GM12801 (cell line): Measurements from ENCODE around the gene APLNR.

Experiments used
- TF ChIP-seq, protein P1 (sequence below): IDR thresholded peaks from one replicate; pipeline ENCODE4 v1.5.1; 2011; ENCODE audit warnings: control low read depth; ENCODE audit not compliant: insufficient read length; ENCODE audit errors: extremely low read depth

APLNR gene

DNA sequence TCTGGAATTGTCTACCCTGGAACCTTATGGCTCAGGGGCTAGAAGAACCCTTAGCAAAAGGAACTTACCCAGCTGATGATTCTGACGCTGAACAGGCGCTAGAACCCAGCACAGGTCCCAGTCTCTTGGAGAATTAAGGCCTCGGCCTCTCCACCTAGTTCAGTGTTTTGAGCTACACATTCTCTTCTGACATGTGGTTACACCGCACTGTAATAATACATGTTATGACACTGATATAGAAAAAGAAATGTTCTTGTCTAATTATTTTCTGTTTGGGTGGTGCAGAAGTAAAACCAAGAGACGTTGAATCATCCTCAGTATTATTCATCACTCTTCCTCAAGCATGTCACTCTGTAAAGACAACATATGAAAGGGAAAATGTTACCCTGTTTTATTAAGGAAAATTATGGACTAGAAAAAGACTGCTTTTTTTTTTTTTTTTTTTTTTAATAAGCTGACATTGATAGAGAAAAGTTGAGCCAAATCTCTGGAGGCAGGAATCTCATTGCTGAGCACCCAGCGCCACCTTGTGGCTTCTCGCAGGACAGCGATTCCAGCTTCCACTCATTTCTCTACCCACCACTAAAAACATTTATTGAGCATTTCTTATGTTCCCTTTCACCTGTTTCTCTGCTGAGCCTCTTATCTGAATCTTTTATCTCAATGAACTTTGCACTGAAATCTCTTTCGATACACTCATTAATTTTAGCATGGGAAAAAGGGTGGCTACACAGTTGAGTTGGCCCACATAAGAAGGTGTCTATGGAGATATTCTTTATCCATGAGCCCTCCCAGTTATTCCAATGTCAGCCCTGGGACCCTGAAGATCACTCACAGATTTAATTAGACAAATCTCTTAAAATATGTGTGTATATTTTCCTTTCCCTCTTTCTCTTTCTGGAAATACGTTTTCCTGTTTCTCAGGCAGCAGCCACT, 12.6 kb upstream of the APLNR start:
- TF ChIP-seq, protein P1, sequence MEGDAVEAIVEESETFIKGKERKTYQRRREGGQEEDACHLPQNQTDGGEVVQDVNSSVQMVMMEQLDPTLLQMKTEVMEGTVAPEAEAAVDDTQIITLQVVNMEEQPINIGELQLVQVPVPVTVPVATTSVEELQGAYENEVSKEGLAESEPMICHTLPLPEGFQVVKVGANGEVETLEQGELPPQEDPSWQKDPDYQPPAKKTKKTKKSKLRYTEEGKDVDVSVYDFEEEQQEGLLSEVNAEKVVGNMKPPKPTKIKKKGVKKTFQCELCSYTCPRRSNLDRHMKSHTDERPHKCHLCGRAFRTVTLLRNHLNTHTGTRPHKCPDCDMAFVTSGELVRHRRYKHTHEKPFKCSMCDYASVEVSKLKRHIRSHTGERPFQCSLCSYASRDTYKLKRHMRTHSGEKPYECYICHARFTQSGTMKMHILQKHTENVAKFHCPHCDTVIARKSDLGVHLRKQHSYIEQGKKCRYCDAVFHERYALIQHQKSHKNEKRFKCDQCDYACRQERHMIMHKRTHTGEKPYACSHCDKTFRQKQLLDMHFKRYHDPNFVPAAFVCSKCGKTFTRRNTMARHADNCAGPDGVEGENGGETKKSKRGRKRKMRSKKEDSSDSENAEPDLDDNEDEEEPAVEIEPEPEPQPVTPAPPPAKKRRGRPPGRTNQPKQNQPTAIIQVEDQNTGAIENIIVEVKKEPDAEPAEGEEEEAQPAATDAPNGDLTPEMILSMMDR: no peak

DNA sequence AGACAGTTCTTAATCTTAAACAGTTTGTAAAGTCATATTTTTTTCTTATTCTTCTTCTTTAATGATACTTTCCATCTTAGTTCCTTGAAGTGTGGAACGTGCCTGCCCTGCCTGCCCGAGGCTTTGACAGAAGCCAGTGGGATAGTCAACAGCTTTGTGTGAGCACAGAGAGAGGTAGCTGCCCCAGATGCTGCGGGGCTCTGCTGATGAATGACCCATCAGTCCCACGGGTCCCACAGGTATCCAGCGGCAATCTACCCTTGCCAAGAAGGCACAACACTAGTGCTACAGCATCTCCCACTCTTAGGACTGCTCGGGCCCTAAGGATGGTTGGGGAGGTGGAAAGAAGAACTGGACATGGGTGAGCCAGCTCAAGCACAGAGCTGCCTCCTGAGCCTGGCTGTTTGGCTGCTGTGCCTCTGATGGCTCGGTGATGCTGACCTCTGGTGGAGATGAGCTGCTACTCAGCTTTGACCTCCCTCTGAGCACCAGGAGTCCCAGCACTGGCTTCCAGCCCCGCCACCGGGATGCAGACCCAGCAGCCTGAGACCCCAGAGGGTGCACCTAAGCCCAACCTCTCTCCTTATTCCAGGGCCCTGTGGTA, 11.8 kb upstream of the APLNR start:
- TF ChIP-seq, protein P1: no peak

DNA sequence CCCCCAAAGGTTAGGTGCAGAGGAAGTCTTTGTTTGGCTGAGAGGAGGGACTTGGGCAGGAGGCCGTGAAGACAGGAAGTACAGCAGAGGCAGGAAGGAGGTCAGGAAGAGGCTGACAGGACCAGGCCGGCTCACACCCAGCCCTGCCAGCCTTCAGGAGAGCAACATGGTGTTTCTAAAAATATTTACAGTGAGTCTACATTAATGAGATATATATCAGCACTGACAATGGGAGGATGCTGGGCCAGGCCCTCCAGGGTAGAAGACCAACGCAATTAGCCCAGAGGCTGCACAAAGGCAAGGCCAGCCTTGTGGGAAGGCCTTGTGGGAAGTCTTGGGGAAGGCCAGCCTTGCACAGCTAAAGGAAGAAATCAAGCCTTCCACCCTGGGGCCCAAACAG, 7.9 kb upstream of the APLNR start:
- TF ChIP-seq, protein P1: no peak

DNA sequence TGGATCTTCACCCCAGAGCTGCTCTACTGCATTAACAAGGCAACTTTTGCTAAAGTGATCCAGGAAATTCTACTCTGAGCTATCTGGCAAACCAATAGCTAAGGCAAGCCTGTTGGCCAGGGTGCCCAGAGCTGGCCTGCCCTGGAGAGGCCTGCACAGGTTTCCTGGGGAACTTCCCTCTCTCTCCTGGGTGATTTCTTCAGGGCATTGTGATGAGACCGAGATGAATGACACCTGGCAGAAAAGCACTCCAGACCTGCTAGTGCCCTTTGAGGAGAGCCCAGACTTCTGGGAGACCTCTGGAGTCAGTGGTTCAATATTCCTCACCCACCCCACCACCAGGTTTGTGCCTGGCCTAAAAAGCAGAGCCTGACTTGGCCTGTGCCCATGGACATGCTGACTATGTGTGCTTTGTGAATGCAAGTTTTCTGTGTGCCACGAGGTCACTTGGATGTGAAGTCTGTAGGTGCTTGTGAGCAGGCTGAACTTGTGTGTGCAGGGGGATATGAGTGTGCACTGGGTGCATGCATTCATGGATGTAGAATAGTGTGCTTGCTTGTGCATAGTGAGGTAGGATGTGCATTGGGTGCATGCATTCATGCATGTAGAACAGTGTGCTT, 4.4 kb upstream of the APLNR start:
- TF ChIP-seq, protein P1: no peak

DNA sequence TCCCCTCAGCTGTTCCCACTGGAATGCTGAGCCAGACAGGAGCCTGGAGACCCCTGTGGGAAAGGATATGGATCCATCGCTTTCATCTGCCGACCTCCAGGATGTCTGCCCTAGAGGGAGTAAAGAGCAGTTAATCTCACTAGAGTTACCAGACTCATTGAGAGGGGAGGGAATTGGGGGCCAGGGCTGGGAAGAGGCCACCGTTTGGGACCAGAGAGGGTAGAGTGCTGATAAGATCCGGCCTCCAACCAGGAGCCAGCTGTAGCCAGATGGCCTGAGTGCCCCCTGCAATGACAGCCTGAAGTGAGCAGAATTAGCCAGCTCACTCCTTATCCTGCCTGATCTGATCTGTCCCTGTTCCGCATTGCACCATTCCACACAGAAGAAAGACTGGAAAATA, 3.7 kb upstream of the APLNR start:
- TF ChIP-seq, protein P1: no peak

DNA sequence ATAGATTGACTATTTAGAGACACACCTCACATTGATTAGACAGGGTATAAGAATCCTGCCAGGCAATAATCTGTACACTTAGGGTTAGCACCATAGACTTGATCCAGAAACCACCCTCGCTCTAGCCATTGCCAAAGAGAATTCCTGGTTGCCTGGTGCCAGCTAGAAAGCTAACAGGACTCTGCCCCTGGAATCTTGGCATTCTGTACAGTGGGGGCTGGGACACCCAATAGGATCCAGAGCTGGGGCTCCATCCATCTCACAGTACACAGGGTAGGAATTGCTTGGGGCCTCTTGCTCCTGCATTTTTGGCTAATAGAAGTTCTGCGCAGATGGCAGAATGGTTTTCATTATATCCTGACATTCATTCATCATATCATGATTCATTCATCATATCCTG, 3.0 kb upstream of the APLNR start:
- TF ChIP-seq, protein P1: no peak

DNA sequence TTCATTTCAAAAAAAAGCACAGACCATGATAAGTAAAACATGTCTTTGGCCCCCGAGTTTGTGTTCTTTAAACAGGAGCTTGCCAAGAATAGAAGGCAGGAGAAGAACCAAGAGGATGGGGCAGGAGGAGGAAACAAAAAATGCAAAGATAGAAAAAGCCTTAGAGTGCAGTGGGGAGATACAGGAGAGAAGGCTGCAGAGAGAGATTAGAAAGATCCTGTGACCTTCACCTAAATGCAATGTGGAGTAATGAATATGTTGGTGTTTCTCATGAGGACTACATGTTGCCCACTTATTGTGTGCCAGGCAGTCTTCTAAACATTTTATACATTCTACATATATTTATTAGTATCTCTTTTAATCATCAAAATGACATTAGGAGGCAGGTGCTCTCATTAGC, 2.3 kb upstream of the APLNR start:
- TF ChIP-seq, protein P1: no peak
